GM21515 (cell line): ENCODE results near the gene DEUP1.

Experiments used
- ATAC-seq: cut with Tn5 transposase; IDR thresholded peaks from one replicate; pipeline ENCODE4 v1.9.1; 2021; ENCODE audit not compliant: unreplicated experiment

The DEUP1 gene

GRCh38 chr11:93477684-93478234 is 147.2 kb downstream of the DEUP1 start:
- ATAC-seq: no peak

- ATAC-seq: no peak
Observed at GRCh38 chr11:93478841-93479240, 148.3 kb downstream of the DEUP1 start.

- no peak for ATAC-seq
Observed at GRCh38 chr11:93480256-93480655, 149.7 kb downstream of the DEUP1 start.

GRCh38 chr11:93480756-93481155 is 150.2 kb downstream of the DEUP1 start:
- ATAC-seq: no peak

- ATAC-seq: no peak
Observed at GRCh38 chr11:93481279-93481678, 150.7 kb downstream of the DEUP1 start.

- ATAC-seq: no peak
Observed at GRCh38 chr11:93481696-93482095, 151.2 kb downstream of the DEUP1 start.

GRCh38 chr11:93482556-93482955 is 152.0 kb downstream of the DEUP1 start:
- ATAC-seq: no peak

- no peak for ATAC-seq
Observed at GRCh38 chr11:93484716-93485115, 154.2 kb downstream of the DEUP1 start.

GRCh38 chr11:93485983-93486382 is 155.4 kb downstream of the DEUP1 start:
- ATAC-seq: no peak

GRCh38 chr11:93487032-93487483 is 156.5 kb downstream of the DEUP1 start:
- ATAC-seq: no peak
